IPS-NIHi7 (cell line): ENCODE data around the gene CD59.
"Not testable (repeated sequence)": the region's sequence is repeated elsewhere in the genome, so short reads cannot be mapped to it uniquely, and the experiment has no call there.

ENCODE experiments used
- DNase-seq: peaks from one replicate; pipeline ENCODE4 v3.0.0; 2012; ENCODE audit warnings: mixed read lengths; ENCODE audit errors: extremely low spot score

CD59 gene

GRCh38 chr11:33668468-33668825 lies 67.8 kb downstream of the CD59 start:
- DNase-seq: no peak

GRCh38 chr11:33667819-33668467 lies 68.3 kb downstream of the CD59 start:
- no peak for DNase-seq

- no peak for DNase-seq
Observed at GRCh38 chr11:33665350-33666106, 70.7 kb downstream of the CD59 start.

GRCh38 chr11:33664827-33665226 lies 71.4 kb downstream of the CD59 start:
- no peak for DNase-seq

GRCh38 chr11:33664166-33664565 lies 72.1 kb downstream of the CD59 start:
- DNase-seq: no peak

GRCh38 chr11:33663121-33663520 lies 73.1 kb downstream of the CD59 start:
- DNase-seq: no peak

- not testable (repeated sequence) for DNase-seq
Observed at GRCh38 chr11:33661526-33661925, 74.7 kb downstream of the CD59 start.

GRCh38 chr11:33660962-33661361 lies 75.3 kb downstream of the CD59 start:
- no peak for DNase-seq

- DNase-seq: no peak
Observed at GRCh38 chr11:33659370-33660139, 76.7 kb downstream of the CD59 start.

- DNase-seq: no peak
Observed at GRCh38 chr11:33658195-33658900, 77.9 kb downstream of the CD59 start.

GRCh38 chr11:33657757-33658156 lies 78.5 kb downstream of the CD59 start:
- DNase-seq: no peak

GRCh38 chr11:33656768-33657167 lies 79.5 kb downstream of the CD59 start:
- DNase-seq: no peak

- DNase-seq: no peak
Observed at GRCh38 chr11:33655842-33656600, 80.2 kb downstream of the CD59 start.

GRCh38 chr11:33654594-33654993 lies 81.6 kb downstream of the CD59 start:
- DNase-seq: no peak
